ENCODE measurements around the gene FKBP6. TPM values are rescaled to one million over a fixed set of nuclear protein-coding genes. Genes with fewer than 3 reads are reported as not detected.
"Not testable (repeated sequence)": the region's sequence is repeated elsewhere in the genome, so short reads cannot be mapped to it uniquely, and the experiment has no call there.

FKBP6 gene, protein sequence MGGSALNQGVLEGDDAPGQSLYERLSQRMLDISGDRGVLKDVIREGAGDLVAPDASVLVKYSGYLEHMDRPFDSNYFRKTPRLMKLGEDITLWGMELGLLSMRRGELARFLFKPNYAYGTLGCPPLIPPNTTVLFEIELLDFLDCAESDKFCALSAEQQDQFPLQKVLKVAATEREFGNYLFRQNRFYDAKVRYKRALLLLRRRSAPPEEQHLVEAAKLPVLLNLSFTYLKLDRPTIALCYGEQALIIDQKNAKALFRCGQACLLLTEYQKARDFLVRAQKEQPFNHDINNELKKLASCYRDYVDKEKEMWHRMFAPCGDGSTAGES
- not detected for total RNA-seq (2021; fragmentation: NEBNext Ultra II Directional; extraction: Animal tissue kit (Norgen Biotek cat#: 25700))
- long read RNA-seq: 0 reads

- not testable (repeated sequence) for H3K4me3 Mint-ChIP-seq, H3K27ac Mint-ChIP-seq
These were observed at the start of gene FKBP6, which contains the start of gene TRIM50 for GRCh38 chr7:73327922-73328321. TSS of gene FKBP6 (plus strand) at chr7:73328161. CDS start at chr7:73328429, 268 bp downstream. TSS of gene TRIM50 (minus strand) at chr7:73328082. CDS start at chr7:73324787, 3,295 bp downstream.

GRCh38 chr7:73297235-73297634 is 30.7 kb upstream of the FKBP6 start:
- H3K36me3 Mint-ChIP-seq (ENCODE audit: low read depth); DNase-seq; H3K27me3 Mint-ChIP-seq (ENCODE audit: insufficient read depth); H3K4me3 Mint-ChIP-seq; H3K4me1 Mint-ChIP-seq (ENCODE audit: low read depth); H3K27ac Mint-ChIP-seq; H3K9me3 Mint-ChIP-seq: not testable (repeated sequence)

More at GRCh38 chr7:73327922-73328321, at the start of gene FKBP6, which contains the start of gene TRIM50:
- H3K36me3 Mint-ChIP-seq (ENCODE audit: low read depth); H3K9me3 Mint-ChIP-seq; DNase-seq: not testable (repeated sequence)
- Mint-ChIP-seq H3K4me1 (ENCODE audit: low read depth) (peaks cover 22% of the 10 kb centered on the region), H3K27me3 (ENCODE audit: insufficient read depth) (peaks cover 15% of the 10 kb centered on the region)

GRCh38 chr7:73297706-73298105 is 30.3 kb upstream of the FKBP6 start:
- not testable (repeated sequence) for H3K9me3 Mint-ChIP-seq; H3K4me1 Mint-ChIP-seq (ENCODE audit: low read depth); DNase-seq; H3K27ac Mint-ChIP-seq; H3K4me3 Mint-ChIP-seq; H3K36me3 Mint-ChIP-seq (ENCODE audit: low read depth); H3K27me3 Mint-ChIP-seq (ENCODE audit: insufficient read depth)

DNA sequence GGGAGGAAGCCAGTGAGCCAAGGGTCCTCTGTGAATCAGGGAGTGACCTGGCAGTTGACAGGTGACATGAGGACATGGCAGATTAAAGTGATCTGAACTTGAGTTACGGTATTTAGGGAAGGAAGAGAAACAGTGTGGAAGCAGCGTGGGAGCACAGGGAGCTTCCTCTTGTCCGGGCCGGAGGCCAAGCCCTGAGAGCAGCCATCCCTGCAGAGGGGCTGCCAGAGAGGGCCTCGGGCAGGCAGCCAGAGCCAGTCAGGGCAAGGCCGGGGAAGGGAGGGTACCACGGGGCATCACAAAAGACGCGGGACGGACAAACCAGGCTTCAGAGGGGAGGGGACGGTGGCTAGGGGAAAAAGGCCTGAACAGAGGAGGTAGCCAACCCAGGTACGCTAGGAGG is 28.1 kb upstream of the FKBP6 start:
- DNase-seq; H3K4me1 Mint-ChIP-seq (ENCODE audit: low read depth); H3K4me3 Mint-ChIP-seq; H3K9me3 Mint-ChIP-seq; H3K36me3 Mint-ChIP-seq (ENCODE audit: low read depth); H3K27ac Mint-ChIP-seq; H3K27me3 Mint-ChIP-seq (ENCODE audit: insufficient read depth): not testable (repeated sequence)

DNA sequence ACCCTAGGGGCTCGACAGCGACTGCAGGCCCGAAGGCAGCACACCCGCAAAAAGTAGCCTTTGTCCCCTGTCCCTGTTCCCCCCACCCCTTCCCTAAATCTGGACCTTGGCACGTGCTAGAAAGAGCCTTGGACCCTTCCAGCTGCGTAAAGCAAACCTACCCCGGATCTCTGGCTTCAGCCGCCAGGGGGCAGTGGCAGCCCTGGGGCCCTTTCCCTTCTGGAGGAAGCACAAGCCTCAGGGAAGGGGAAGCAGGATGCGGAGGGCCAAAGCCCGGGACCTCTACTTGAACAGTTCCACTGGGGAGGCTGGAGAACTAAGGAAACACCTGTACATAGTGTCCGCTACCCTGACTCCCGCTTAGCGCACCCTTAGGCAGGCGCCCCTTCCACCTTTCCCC is 26.9 kb upstream of the FKBP6 start:
- not testable (repeated sequence) for H3K4me3 Mint-ChIP-seq; H3K27me3 Mint-ChIP-seq (ENCODE audit: insufficient read depth); H3K4me1 Mint-ChIP-seq (ENCODE audit: low read depth); DNase-seq; H3K27ac Mint-ChIP-seq; H3K9me3 Mint-ChIP-seq; H3K36me3 Mint-ChIP-seq (ENCODE audit: low read depth)
- TF ChIP-seq CTCF (IDR thresholded peaks at IDR 0.05): peak; percentile 36; the same call in 1 of the 2 replicates

GRCh38 chr7:73302846-73303245 is 25.1 kb upstream of the FKBP6 start:
- H3K27ac Mint-ChIP-seq; H3K36me3 Mint-ChIP-seq (ENCODE audit: low read depth); H3K4me1 Mint-ChIP-seq (ENCODE audit: low read depth); H3K27me3 Mint-ChIP-seq (ENCODE audit: insufficient read depth); DNase-seq; H3K4me3 Mint-ChIP-seq; H3K9me3 Mint-ChIP-seq: not testable (repeated sequence)

- Mint-ChIP-seq H3K4me3 (no peak overlapping the region), H3K27me3 (ENCODE audit: insufficient read depth) (no peaks in the 10 kb centered on the region; the same call in 1 of the 2 replicates), H3K9me3 (no peaks in the 10 kb centered on the region), H3K4me1 (ENCODE audit: low read depth) (peaks cover 10% of the 10 kb centered on the region), H3K27ac (no peak overlapping the region), H3K36me3 (ENCODE audit: low read depth) (peaks cover 13% of the 10 kb centered on the region)
- DNase-seq: no peak
- TF ChIP-seq CTCF (IDR thresholded peaks at IDR 0.05): no peak
These were observed 24.4 kb upstream of the FKBP6 start for GRCh38 chr7:73303546-73303945.

- H3K4me1 Mint-ChIP-seq (ENCODE audit: low read depth): peaks cover 11% of the 10 kb centered on the region
- no peak overlapping the region for H3K4me3 Mint-ChIP-seq
- no peak for TF ChIP-seq CTCF (IDR thresholded peaks at IDR 0.05)
- H3K27me3 Mint-ChIP-seq (ENCODE audit: insufficient read depth): no peaks in the 10 kb centered on the region; the same call in 1 of the 2 replicates
- H3K27ac Mint-ChIP-seq: no peak overlapping the region
- no peak for DNase-seq
- no peaks in the 10 kb centered on the region for H3K9me3 Mint-ChIP-seq
- peaks cover 13% of the 10 kb centered on the region for H3K36me3 Mint-ChIP-seq (ENCODE audit: low read depth)
These were observed 23.9 kb upstream of the FKBP6 start for GRCh38 chr7:73304071-73304470.

- H3K27ac Mint-ChIP-seq, H3K4me3 Mint-ChIP-seq: not testable (repeated sequence)
- peaks cover 13% of the 10 kb centered on the region for H3K36me3 Mint-ChIP-seq (ENCODE audit: low read depth)
These were observed 23.2 kb upstream of the FKBP6 start for GRCh38 chr7:73304612-73305387.

More at GRCh38 chr7:73304612-73305387, 23.2 kb upstream of the FKBP6 start:
- H3K9me3 Mint-ChIP-seq; H3K27me3 Mint-ChIP-seq (ENCODE audit: insufficient read depth); DNase-seq: not testable (repeated sequence)
- H3K4me1 Mint-ChIP-seq (ENCODE audit: low read depth): peaks cover 16% of the 10 kb centered on the region
